ENCODE results near the gene TSPAN18.

Gene TSPAN18

DNA sequence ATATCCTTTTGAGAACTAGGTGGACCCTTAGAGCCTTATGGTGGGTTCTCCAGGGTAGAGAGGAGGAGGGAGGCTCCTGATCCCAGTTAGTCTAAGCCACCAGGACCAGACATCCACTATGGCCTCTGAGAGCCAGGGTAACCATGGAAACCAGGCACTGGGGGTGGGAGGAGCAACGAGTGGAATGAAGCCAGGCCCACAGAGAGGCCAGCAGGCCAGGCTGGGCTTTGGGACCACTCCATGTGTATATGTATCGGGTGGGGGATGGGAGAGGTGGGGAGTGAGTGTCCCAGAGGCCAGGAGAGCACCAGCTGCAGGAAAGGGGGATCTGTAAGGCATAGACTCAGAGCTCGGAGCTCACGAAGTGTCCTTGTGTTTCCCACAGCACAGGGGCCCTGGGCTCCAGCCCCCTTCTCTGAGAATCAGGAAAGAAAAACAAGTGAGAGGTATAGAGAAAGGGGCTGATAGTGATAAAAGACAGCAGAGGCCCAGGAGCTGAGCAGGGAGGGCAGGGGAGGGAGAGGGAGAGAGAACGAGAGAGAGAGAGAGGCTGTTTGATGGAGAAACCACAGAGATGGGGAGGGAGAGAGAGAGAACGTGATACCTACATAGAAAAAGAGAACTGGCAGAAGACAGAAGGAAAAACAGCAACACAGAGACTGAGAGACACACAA is 15.5 kb upstream of the TSPAN18 start:
- DNase-seq (ENCODE audit: low read depth, low spot score) = no peak

DNA sequence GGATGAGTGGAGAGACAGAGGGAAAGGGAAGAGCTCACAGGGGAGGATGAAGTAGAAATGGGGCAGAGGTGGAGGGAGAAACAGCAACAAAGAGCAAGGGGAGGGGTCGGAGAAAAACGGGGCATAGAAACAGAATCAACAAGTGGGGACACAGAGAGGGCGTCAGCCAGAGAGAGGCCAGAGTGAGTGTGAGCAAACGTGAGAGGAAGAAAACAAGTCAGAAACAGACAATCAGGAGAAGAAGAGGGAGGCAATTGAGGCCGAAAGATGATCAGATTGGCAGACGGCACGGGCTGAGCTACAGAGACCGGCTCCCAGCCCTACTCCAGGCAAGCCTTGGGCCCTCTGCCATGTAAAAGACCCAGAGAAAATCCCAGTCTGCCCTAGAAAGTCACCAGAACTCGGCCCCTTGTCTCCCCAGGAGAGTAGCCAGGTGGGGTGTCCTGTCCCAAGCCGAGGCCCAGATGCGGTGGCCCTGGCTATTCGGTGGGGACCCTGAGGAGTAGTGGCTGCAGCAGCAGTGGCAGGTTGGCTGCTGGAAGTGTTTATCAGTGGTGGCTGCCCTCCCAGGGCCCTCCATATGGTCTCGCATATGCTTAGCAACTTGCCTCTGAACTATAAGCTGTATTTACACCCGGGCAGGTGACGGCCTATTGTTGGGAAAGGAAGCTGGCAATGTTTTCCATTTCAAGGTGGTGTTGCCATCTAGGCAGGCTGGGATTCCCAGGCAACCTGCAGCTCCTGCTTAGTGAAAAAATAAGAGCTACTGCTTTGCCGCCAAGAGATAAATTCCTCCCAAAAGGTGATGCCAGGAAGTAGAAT is 14.8 kb upstream of the TSPAN18 start:
- no peak for DNase-seq (ENCODE audit: low read depth, low spot score)

DNA sequence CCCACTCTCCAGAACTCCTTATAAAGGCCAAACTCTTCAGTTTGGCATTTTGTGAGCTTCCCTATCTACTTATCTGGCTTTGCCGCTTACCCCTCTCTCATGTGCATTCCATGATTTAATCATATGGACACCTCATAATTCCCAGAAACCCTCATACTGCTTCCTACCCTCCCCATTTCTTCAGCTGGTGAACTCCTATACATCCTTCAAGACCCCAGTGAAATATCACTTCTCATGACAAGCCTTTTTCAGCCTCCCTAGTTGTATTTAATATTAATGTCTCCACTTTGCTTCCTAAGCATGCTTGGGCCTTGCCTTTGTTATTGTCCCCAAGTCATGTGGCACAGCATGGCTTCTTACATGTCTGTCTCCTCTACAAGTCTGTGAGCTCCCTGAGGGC is 13.7 kb upstream of the TSPAN18 start:
- DNase-seq (ENCODE audit: low read depth, low spot score) = no peak

DNA sequence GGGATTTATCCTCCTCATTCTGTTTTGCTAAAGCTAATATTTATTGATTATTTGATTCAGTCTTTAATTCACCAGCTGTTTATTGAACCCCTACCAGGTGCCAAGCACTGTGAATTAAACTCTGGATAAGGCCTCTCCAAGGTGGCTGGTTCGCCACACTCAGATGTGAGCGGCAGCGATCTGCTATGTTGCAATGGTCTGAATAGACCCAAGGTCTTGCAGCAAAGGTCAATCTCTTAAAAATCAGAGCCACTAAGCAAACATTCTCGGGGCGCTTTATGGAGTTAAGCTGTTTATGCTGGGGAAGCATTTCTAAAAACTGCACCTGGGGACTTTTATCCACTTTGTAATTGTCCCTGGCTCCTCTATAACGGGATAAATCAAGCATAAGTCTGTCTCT is 10.5 kb upstream of the TSPAN18 start:
- DNase-seq (ENCODE audit: low read depth, low spot score) = no peak

DNA sequence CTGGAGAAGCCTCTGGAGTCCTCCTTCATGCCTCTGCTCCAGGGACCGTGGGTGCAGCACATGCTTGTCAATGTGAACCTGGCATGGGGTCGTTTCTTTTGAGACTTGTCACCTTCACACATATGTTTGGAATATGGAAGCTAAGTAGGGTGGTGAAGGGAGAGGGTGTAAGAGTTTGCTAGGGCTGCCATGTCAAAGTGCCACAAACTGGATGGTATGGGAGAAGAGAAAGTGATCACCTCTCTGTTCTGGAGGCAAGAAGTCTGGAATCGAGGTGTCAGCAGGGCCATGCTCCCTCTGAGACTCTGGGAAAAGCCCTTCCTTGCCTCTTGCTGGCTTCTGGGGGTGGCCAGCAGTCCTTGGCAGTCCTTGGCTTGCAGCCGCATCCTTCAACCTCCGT is 8.7 kb upstream of the TSPAN18 start:
- no peak for DNase-seq (ENCODE audit: low read depth, low spot score)

DNA sequence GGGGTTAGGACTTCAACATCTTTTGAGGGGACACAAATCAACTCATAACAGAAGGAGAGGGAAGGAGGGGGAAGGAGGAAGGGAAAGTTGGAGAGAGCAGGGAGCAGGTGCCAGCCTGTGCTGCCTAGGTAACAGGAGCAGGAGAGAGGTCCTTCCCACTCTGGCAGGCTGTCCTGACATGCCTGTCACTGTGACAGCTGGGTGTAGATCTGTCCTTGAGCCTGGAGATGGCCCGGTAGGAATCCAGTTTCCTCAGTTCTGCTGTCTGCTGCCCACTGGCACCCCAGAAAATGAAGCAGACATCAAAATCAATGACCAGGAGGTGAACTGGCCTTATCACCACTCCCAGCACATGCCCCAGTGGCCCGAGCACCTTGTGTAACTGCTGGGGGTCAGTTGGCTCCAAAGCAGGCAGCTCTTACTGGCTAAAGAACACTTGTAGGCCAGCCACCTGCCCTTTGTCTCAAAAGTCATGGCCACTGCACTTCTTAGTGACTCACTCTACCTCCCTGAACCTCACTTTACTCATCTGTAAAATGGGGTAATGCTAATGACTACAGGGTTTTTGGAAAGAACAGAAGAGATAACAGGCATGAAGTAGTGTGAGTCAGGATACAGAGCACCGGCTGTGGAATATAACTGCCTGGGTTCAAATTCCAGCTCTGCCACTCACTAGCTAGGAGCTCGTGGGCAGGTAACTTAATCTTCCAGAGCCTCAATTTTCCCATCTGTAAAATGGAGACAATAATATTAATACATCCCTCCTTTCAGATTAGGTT is 8.0 kb upstream of the TSPAN18 start:
- DNase-seq (ENCODE audit: low read depth, low spot score) = no peak

DNA sequence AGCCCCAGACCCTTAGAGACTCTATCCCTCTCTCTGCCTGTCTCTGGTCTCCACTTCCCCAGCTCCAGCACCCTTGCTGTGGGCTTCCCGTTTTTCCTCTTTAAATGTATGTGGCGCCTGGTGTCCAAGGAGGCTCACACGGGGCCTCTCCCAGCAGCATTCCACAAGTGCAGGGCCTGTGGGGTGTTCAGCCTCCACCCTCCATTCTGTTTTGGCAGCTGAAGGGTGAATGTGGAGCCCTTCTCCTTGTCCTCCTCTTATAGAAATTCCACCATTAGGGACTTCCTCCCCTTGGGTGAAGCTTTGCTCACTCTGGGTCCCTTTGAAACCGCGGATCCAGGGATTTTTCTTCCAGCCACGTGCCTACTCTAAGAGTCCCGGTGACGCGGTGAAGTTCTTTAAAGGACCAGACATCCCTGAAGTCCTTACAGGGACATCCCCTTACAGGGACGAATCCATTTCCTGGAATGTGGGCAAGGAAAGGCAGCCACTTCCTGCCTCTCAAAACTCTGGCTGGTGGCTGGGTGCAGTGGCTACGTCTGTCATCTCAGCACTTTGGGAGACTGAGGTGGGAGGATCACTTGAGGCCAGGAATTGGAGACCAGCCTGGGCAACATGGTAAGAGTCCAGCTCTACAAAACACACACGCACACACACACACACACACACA is 1.6 kb upstream of the TSPAN18 start:
- DNase-seq (ENCODE audit: low read depth, low spot score) = no peak

DNA sequence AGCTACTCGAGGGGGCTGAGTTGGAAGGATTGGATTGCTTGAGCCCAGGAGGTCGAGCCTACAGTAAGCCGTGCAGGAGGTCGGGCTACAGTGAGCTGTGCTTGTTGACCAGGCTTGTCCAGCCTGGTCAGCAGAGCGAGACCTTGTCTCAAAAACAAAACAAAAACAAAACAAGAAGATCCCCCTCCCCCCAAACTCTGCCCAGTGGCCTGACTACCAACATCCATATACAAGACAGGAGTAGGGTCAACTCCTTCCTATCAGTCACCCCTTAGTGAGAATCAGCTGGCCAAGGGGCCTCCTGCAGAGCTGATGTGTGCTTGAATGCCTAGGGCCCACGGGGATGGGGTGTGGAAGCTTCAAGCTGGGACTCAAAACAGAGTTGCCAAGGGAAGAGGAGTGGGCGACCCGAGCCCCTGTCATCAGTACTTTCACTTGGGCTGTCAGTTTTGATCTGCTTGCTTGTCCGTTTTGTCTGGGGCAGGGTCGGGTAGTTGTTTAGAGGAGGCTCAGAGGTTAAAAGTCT is 942 bp upstream of the TSPAN18 start:
- no peak for DNase-seq (ENCODE audit: low read depth, low spot score)

DNA sequence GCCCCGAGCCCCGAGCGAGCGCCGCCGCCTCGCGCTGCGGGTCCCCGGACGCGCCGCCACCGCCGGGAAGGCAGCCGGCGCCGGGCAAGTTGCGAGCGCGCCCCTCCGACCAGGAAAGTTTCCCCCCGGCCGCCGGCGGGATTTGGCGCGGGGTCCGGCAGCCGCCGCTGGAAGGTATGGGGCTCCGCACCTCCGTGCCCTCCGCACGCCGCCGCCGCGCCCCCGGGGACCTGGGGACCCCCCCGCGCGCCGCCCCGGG is 281 bp downstream of the TSPAN18 start:
- DNase-seq (ENCODE audit: low read depth, low spot score) = no peak

DNA sequence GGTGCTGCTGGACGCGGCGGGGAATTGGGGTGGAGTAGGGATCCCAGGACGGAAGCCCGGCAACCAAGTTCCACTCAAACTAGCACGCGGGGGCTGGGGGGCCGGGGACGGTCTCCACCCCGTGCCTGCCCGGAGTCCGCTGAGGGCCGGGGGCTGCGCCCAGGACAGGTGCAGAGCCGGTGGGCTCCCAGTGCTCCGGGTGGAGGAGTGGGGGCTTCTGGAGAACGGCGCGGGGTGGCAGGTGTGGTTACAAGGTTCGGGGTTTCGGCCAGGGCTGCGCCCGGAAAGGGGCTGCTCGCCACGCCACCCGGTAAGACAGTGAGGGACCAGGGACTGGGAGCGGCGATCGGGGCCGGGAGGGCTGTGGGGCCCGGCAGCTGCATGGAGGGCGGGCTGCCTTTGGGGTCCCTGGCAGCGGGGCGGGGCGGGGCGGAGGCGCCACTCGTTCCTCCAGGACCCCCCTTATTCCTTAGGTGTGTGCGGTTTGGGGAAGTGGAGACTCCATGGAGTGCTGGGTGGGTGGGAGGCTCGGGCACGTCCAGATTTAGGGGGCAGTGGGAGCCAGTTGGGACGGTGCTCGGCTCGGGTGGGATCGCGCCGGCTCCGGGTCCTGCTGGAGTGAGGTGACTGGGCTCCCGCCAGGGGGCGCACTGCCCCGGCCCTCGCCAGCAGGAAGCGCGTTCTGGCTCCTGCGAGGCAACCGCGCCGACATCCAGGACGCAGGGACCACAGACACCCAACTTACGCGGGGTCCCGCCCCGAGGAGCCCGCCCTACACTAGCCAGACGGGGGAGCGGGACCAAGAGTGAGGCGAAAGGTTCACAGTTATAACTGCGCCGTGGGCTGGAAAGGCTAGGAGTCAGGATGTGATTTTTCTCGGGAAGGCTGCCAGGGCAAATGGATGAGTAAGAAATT is 868 bp downstream of the TSPAN18 start:
- DNase-seq (ENCODE audit: low read depth, low spot score) = no peak

DNA sequence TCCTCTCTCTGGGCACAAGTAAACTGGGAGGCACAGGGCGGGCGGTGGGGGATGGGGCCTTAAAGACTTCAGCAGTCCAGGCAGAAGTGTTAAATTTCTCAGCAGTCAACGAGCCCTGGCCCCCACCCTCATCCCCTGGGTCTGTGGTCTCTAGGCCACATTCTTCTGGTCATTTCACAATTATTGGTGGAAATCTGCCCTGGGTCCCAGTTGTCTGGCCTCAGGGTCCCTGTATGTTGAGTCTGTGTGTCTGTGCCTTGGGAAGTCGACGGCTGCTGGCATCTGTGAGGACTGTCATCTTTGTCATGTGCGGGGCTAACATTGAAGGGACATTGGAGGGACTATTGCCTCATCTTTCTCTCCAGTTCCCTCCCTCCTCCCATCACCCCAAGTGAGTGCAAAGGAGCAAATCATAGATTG is 1.7 kb downstream of the TSPAN18 start:
- DNase-seq (ENCODE audit: low read depth, low spot score) = no peak

DNA sequence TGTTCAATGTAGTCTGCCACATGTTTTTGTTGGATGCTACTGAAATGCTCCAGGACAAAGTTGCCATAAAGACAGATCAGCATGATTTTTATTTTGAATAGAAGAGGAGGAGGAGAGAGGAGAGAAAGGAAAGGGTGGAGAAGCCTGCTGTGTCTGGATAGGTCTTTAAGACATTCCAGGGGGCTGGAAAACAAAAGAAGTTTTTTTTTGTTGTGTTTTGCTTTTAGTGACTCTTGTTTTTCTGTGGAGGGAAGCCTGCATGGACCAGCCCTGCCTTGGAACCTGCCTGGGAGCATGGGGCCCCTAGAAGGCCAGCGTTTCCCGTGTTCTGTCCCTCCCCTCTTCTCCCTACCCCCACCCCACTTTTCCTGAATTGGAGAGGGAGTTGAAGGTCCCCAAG is 2.3 kb downstream of the TSPAN18 start:
- DNase-seq (ENCODE audit: low read depth, low spot score) = no peak

DNA sequence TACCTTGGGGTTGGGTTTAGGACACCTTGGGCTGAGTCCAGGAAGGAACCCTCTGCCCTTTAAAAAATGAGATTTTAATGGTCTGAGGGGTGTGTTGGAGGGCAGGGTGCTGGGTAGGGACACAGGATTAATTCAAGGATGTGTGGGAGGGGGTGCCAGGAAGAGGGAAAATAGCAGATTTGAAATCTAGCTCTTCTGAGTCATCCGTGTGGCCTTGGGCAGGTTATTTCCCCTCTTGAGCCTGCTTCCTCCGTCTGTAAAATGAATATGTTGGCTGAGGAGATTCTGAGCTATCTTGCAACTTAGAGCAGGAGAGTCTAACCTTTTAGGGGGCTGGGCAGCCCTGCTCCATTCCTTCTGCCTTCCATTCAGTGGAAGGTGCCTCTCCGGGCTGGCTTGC is 3.0 kb downstream of the TSPAN18 start:
- DNase-seq (ENCODE audit: low read depth, low spot score) = no peak

DNA sequence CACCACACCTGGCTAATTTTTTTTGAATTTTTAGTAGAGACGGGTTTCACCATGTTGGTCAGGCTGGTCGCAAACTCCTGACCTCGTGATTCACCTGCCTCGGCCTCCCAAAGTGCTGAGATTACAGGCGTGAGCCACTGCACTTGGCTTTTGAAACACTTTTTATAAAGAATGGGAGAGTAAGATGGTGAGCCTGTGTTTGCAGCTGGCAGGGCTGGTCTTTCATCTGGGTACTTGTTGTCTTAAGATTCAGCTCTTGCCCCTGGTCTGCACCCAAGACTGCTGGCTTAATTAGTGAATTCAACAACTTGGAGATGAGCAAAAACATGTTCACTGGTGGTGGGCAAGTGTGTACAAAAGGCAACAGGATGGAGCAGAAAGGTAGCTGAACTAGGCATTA is 4.0 kb downstream of the TSPAN18 start:
- no peak for DNase-seq (ENCODE audit: low read depth, low spot score)

DNA sequence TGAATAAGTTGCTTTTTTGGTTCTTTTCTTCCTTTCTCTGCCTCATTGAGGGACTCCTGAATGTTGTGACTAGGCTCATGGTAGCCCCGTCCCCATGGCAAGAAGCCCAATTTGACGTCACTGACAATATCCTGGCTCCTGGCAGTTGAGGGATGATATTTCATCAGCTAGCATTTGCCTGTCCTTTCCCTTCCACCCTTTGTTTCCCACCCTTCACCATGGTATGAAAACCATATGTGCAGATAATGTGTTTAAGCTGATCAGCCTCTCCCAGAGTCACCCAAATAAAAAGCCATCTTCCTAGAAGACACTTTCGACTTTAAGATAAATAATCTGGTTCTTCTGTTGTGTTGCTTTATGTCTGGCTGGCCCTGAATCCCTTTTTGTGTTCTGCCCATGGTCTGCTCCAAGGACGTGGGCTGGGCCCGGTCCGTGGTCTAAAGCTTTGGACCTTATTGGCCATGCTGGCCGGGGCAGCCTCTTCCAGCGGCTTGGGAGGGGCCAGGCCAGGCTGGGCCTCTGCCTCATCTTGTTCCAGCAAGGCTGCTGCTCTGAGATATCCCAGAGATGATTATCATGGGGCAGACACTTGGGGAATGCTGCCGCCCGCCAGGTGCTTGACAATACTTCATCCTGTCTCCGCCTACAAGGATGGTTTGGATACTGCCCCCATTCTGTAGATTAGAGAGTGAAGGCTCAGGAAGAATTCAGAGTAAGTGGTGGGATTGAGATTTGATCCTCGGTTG is 5.1 kb downstream of the TSPAN18 start:
- no peak for DNase-seq (ENCODE audit: low read depth, low spot score)

DNA sequence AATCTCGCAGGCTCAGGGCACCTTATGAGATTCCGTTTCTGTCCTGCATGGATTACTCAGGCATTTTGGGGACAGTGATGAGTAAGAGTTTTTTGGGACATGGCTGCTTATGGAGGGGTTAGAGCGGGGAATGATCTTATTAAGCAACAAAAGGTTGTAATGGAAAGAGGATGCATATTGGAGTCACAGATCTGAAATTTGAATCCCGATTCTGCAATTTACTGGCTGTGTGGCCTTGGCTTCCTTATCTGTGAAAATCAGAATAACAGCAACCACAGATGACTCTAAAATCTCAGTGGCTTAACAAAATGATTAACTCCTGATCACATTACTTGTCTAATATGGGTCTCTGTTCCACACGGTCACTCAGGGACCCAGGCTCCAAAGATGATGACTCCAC is 5.8 kb downstream of the TSPAN18 start:
- DNase-seq (ENCODE audit: low read depth, low spot score) = no peak

DNA sequence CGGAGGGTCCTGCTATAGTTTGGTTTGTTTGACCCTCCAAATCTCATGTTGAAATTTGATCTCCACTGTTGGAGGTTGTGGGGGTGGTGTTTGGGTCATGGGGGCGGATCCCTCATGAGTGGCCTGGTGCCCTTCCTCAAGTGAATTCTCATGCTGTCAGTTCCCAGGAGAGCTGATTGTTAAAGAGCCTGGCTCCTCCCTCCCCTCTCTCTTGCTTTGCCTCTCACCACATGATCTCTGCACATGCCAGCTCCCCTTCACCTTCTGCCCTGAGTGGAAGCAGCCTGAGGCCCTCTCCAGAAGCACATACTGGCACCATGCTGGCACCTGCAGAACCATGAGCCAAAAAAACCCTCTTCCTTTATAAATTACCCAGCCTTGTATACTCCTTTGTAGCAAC is 7.1 kb downstream of the TSPAN18 start:
- no peak for DNase-seq (ENCODE audit: low read depth, low spot score)

DNA sequence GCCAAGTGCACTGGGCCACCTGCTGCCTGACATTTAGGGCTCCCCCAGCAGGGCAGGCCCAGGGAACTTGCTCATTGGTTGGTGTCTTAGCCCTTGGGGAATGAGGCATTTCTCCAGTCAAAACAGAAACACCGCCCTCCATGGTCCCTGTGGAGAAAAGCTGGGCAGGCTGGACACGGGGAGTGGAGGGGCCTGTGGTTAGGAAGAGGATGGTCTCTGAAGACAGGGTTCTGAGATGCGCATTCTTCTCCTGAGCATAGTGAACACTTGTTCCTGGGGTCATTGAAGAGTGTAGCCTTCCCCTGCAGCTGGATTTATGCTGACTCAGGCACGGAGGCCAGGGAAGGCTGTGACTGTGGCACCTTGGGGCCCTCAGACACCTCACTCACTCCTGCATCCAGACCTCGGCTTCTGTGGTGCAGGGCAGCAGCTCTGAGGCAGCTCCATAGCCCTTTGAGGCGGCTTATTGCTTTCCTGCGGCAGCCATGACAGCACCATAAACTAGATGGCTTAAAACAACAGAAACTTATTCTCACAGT is 8.2 kb downstream of the TSPAN18 start:
- no peak for DNase-seq (ENCODE audit: low read depth, low spot score)

DNA sequence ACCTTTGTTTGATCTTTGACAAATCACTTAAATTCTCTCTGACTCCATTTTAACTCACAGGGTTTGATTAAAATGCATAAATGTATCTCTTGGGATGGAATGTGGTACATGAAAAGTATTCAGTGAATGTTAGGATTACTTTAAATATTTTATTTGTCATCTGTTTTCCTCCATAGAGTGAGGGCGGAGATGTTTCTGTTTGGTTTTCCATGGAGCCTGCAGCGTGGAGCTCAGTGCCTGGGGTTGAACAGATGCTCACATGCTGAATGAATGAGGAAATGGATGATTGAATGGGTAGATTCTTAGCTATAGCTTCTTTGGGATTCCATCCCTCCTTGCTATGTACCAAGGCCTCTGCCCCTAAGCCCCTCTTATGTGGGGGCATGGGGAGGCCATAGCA is 10.0 kb downstream of the TSPAN18 start:
- DNase-seq (ENCODE audit: low read depth, low spot score) = no peak

Measured in brain pericyte (primary cell).